ENCODE results near the gene AP3S1.

Gene AP3S1

DNA sequence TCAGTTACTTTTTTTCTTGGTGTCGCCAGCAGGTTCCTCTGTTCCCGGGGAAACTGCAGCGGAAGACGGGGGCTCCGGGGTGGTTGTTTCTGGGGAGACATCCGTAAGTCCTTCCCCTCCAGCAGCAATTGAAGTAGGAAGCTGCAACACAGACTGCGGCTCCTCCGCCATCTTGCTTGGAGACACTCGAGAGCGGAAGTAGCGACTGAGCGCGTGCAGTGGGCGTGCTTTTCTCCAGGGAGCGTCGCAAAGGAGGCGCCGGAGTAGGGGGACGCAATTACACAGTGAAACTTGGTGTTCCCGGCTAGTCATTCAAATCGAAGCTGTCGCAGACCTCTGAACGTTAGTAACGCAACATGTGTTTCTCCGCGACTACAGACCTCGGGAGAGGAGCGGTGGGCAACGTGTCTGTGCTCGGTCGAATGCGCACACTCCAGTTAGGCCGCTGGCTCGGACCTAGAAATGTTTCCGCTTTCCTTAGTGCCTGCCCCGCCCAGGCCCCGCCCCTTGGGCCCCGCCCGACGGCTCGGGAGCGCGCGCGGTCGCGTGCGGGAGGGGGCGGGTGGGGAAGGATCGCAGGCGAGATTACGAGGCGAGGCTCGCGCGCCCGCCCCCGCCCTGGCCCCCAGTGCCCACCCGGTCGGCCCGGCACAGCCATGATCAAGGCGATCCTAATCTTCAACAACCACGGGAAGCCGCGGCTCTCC is at the start of gene AP3S1, which contains the start of gene ATG12 (continued):
- TF ChIP-seq REST (tag by site-specific recombination; IDR thresholded peaks at IDR 0.05) (0 out of 2 replicates have a peak, but pooled peaks have one; percentile 23), ZNF394 (tag by site-specific recombination; IDR thresholded peaks at IDR 0.05; ENCODE audit: borderline replicate concordance) (peak; percentile 79), ZNF544 (tag by site-specific recombination; IDR thresholded peaks at IDR 0.05) (no peak), ZNF501 (tag by site-specific recombination; IDR thresholded peaks at IDR 0.05) (peak; percentile 88), SP3 (tag by site-specific recombination; IDR thresholded peaks at IDR 0.05) (peak; percentile 98), ZNF211 (tag by site-specific recombination; IDR thresholded peaks at IDR 0.05; ENCODE audit: low read depth) (no peak), ZNF37A (tag by site-specific recombination; IDR thresholded peaks at IDR 0.05) (no peak), ZNF76 (tag by site-specific recombination; IDR thresholded peaks at IDR 0.05; ENCODE audit: borderline replicate concordance, low read depth) (peak; percentile 66; the same call in 1 of the 2 replicates), ZFHX2 (tag by site-specific recombination; conservative IDR thresholded peaks at IDR 0.05) (peak; percentile 86), PRDM1 (tag by site-specific recombination; IDR thresholded peaks at IDR 0.05) (peak; percentile 60; the same call in 1 of the 2 replicates), ZBTB6 (tag by site-specific recombination; IDR thresholded peaks at IDR 0.05) (0 out of 2 replicates have a peak, but pooled peaks have one; percentile 32), ZNF629 (tag by site-specific recombination; IDR thresholded peaks at IDR 0.05) (peak; percentile 84), ZNF658 (tag by site-specific recombination; IDR thresholded peaks at IDR 0.05) (no peak), ZNF112 (tag by site-specific recombination; IDR thresholded peaks at IDR 0.05) (no peak), ZBTB10 (tag by site-specific recombination; IDR thresholded peaks at IDR 0.05) (peak; percentile 63), ZBTB21 (tag by site-specific recombination; IDR thresholded peaks at IDR 0.05) (peak; percentile 70; the same call in 1 of the 2 replicates), ZNF600 (tag by site-specific recombination; IDR thresholded peaks at IDR 0.05) (no peak), KLF16 (tag by site-specific recombination; IDR thresholded peaks at IDR 0.05) (peak; percentile 76), ZNF677 (tag by site-specific recombination; IDR thresholded peaks at IDR 0.05) (no peak), GLIS2 (tag by site-specific recombination; IDR thresholded peaks at IDR 0.05) (no peak)
- TF ChIP-seq, protein P1, sequence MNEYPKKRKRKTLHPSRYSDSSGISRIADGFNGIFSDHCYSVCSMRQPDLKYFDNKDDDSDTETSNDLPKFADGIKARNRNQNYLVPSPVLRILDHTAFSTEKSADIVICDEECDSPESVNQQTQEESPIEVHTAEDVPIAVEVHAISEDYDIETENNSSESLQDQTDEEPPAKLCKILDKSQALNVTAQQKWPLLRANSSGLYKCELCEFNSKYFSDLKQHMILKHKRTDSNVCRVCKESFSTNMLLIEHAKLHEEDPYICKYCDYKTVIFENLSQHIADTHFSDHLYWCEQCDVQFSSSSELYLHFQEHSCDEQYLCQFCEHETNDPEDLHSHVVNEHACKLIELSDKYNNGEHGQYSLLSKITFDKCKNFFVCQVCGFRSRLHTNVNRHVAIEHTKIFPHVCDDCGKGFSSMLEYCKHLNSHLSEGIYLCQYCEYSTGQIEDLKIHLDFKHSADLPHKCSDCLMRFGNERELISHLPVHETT (tag by site-specific recombination; IDR thresholded peaks at IDR 0.05): peak; percentile 79
- TF ChIP-seq, protein P2, sequence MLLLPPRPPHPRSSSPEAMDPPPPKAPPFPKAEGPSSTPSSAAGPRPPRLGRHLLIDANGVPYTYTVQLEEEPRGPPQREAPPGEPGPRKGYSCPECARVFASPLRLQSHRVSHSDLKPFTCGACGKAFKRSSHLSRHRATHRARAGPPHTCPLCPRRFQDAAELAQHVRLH (tag by site-specific recombination; IDR thresholded peaks at IDR 0.05): peak; percentile 76; the same call in 1 of the 2 replicates
- TF ChIP-seq, protein P3, sequence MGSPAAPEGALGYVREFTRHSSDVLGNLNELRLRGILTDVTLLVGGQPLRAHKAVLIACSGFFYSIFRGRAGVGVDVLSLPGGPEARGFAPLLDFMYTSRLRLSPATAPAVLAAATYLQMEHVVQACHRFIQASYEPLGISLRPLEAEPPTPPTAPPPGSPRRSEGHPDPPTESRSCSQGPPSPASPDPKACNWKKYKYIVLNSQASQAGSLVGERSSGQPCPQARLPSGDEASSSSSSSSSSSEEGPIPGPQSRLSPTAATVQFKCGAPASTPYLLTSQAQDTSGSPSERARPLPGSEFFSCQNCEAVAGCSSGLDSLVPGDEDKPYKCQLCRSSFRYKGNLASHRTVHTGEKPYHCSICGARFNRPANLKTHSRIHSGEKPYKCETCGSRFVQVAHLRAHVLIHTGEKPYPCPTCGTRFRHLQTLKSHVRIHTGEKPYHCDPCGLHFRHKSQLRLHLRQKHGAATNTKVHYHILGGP (tag by site-specific recombination; IDR thresholded peaks at IDR 0.05): no peak
- TF ChIP-seq, protein P4, sequence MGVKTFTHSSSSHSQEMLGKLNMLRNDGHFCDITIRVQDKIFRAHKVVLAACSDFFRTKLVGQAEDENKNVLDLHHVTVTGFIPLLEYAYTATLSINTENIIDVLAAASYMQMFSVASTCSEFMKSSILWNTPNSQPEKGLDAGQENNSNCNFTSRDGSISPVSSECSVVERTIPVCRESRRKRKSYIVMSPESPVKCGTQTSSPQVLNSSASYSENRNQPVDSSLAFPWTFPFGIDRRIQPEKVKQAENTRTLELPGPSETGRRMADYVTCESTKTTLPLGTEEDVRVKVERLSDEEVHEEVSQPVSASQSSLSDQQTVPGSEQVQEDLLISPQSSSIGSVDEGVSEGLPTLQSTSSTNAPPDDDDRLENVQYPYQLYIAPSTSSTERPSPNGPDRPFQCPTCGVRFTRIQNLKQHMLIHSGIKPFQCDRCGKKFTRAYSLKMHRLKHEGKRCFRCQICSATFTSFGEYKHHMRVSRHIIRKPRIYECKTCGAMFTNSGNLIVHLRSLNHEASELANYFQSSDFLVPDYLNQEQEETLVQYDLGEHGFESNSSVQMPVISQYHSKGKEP (tag by site-specific recombination; IDR thresholded peaks at IDR 0.05): 0 out of 2 replicates have a peak, but pooled peaks have one; percentile 3
- TF ChIP-seq, protein P5, sequence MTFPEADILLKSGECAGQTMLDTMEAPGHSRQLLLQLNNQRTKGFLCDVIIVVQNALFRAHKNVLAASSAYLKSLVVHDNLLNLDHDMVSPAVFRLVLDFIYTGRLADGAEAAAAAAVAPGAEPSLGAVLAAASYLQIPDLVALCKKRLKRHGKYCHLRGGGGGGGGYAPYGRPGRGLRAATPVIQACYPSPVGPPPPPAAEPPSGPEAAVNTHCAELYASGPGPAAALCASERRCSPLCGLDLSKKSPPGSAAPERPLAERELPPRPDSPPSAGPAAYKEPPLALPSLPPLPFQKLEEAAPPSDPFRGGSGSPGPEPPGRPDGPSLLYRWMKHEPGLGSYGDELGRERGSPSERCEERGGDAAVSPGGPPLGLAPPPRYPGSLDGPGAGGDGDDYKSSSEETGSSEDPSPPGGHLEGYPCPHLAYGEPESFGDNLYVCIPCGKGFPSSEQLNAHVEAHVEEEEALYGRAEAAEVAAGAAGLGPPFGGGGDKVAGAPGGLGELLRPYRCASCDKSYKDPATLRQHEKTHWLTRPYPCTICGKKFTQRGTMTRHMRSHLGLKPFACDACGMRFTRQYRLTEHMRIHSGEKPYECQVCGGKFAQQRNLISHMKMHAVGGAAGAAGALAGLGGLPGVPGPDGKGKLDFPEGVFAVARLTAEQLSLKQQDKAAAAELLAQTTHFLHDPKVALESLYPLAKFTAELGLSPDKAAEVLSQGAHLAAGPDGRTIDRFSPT (tag by site-specific recombination; IDR thresholded peaks at IDR 0.05): no peak

Measured in HEK293 (cell line).